Stimulated activated CD8-positive, alpha-beta memory T cell treated with anti-CD3 and anti-CD28 coated beads, Interleukin-12 subunit alpha, Interleukin-12 subunit beta, amount 100 ng/mL, for 24 hours (primary cell): ENCODE results near the gene OR4F6.
"Not testable (repeated sequence)": the region's sequence is repeated elsewhere in the genome, so short reads cannot be mapped to it uniquely, and the experiment has no call there.

Experiments
- DNase-seq: peaks from one replicate; pipeline ENCODE4 v3.0.0-alpha.2; 2020; ENCODE audit errors: extremely low read depth

OR4F6 gene

GRCh38 chr15:101803209-101803608, at the start of gene OR4F6:
OR4F6 (plus strand) TSS chr15:101803509; CDS start chr15:101805720, 2,211 bp downstream.
- DNase-seq, result no peak

GRCh38 chr15:101764669-101765339, 38.5 kb upstream of the OR4F6 start:
- not testable (repeated sequence) for DNase-seq

GRCh38 chr15:101765340-101765671, 38.0 kb upstream of the OR4F6 start:
- not testable (repeated sequence) for DNase-seq

GRCh38 chr15:101765772-101766456, 37.4 kb upstream of the OR4F6 start:
- DNase-seq, result no peak

- DNase-seq, result not testable (repeated sequence)
These were observed 36.1 kb upstream of the OR4F6 start for GRCh38 chr15:101767083-101767640.

- no peak for DNase-seq
These were observed 30.4 kb upstream of the OR4F6 start for GRCh38 chr15:101772921-101773320.

GRCh38 chr15:101773496-101774100, 29.7 kb upstream of the OR4F6 start:
- no peak for DNase-seq

- DNase-seq, result no peak
These were observed 28.2 kb upstream of the OR4F6 start for GRCh38 chr15:101775136-101775535.

GRCh38 chr15:101778576-101778975, 24.7 kb upstream of the OR4F6 start:
- DNase-seq, result not testable (repeated sequence)

- not testable (repeated sequence) for DNase-seq
These were observed 23.1 kb upstream of the OR4F6 start for GRCh38 chr15:101780225-101780624.

GRCh38 chr15:101781928-101782327, 21.4 kb upstream of the OR4F6 start:
- no peak for DNase-seq

GRCh38 chr15:101784644-101785043, 18.7 kb upstream of the OR4F6 start:
- no peak for DNase-seq

- not testable (repeated sequence) for DNase-seq
These were observed 16.9 kb upstream of the OR4F6 start for GRCh38 chr15:101786422-101786821.

- DNase-seq, result not testable (repeated sequence)
These were observed 15.3 kb upstream of the OR4F6 start for GRCh38 chr15:101788001-101788400.

GRCh38 chr15:101788503-101789269, 14.6 kb upstream of the OR4F6 start:
- not testable (repeated sequence) for DNase-seq

- DNase-seq, result not testable (repeated sequence)
These were observed 12.6 kb upstream of the OR4F6 start for GRCh38 chr15:101790748-101791147.

GRCh38 chr15:101793981-101794380, 9.3 kb upstream of the OR4F6 start:
- not testable (repeated sequence) for DNase-seq

- DNase-seq, result no peak
These were observed 7.9 kb upstream of the OR4F6 start for GRCh38 chr15:101795455-101795854.

GRCh38 chr15:101799665-101800064, 3.6 kb upstream of the OR4F6 start:
- DNase-seq, result no peak

GRCh38 chr15:101801048-101801447, 2.3 kb upstream of the OR4F6 start:
- DNase-seq, result no peak

- DNase-seq, result no peak
These were observed 367 bp downstream of the OR4F6 start for GRCh38 chr15:101803676-101804075.

GRCh38 chr15:101804375-101804774, 1.1 kb downstream of the OR4F6 start:
- no peak for DNase-seq
